Right kidney (tissue), 1 donor: Measurements from ENCODE around the gene CCR5AS.
"Not testable (repeated sequence)": the region's sequence is repeated elsewhere in the genome, so short reads cannot be mapped to it uniquely, and the experiment has no call there.

ENCODE experiments used
- DNase-seq: peaks from one replicate; pipeline ENCODE4 v3.0.0-alpha.2; 2016

Gene CCR5AS

DNA sequence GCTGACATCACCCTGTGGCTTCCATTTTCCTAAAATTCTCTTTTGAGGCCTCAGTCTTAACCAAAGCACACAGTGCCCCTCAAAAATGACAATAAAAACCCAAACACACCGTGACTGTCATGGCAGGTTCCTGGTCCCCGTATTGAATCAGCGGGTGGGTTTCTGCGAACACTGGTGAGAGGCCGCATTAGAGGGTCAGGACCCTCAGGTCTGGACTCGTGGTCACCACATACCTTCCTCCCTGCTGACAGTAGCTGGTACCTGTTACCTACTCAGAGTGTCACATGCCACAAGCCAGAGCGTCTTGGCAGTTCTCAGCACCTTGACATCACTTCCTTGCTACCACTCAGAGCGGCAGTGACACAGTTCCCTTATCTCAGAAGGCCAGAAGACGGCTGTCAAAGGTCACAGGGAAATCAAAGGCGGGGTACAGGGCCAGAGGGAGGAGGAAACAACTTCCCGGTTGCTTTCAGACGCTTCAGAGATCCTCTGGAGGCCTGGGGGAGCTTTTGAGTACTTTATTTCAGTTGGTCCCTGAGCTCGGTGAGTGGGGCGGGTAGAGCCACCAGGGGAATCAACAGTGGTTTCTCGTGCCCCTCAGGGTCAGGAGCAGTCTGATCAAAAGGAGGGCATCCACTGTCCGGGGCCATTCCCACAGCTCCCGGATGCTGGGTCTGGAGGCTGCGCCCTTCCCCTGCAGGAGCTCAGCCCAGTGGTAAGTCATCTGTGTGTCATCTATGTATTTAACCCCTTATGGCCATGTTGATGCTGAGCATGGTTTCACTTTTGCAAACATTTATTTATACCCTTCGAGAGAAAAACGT, at the start of gene CCR5AS, which contains the start of gene CCRL2:
CCR5AS (minus strand) TSS at position 279 of the 824 bp plus-strand sequence.
CCRL2 (plus strand) TSS at position 472 of the 824 bp plus-strand sequence. CDS start 821 bp downstream, outside the sequence.
- DNase-seq, result peak; percentile 30

GRCh38 chr3:46456118-46456517, 49.3 kb upstream of the CCR5AS start:
- DNase-seq, result no peak

GRCh38 chr3:46455231-46456115, 48.6 kb upstream of the CCR5AS start:
- DNase-seq, result no peak

DNA sequence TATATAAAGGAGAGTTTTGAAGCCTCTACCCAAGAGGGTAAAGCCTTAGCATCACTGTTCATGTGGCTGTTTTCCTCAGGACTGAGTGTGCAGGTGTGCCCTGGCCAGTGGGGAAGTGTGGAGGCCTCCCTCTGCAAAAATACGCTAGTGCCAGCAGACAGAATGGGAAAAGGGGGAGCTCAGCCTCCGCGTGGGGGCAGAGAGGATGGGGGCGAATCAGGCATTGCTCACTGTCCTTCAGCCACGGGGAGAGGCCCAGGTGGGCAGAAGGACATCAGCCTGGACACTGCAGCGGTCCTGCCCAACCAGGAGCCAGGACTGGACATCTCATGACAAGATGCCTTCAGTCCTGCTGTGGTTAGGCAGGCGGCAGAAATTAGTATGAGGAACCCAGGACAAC, 47.7 kb upstream of the CCR5AS start:
- no peak for DNase-seq

GRCh38 chr3:46454209-46454595, 47.3 kb upstream of the CCR5AS start:
- DNase-seq, result no peak

DNA sequence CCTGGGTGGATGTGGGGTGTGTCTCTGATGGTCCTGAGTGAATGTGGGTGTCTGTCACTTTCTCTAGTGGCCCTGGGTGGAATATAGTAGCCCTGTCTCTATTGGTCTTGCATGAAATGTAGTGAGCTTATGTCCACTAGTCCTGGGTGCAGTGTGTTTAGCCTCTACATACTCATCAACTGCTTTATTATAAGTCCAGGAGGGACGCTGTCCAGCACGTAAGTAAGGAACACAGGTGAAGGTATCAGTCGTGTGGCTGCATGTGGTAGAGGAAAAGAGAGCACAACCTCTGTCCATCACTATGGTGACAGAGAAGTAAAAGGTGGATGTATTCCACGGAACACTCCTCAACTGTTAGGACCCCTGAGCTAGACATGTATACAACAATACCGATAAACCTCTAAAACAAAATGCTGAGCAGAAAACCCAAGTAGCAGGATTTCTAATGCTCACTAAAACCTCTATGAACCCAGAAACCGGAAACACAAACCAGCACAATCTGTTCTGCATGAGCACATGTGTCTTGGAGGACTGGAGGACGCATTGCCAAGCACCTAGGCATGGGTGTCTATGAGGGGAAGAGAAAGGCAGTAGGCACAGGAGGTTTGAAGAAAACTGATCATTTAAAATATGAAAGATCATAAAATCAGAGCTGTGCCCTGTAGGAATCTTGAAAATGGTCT, 46.8 kb upstream of the CCR5AS start:
- no peak for DNase-seq

- no peak for DNase-seq
These were observed 43.1 kb upstream of the CCR5AS start for GRCh38 chr3:46449755-46450552.

DNA sequence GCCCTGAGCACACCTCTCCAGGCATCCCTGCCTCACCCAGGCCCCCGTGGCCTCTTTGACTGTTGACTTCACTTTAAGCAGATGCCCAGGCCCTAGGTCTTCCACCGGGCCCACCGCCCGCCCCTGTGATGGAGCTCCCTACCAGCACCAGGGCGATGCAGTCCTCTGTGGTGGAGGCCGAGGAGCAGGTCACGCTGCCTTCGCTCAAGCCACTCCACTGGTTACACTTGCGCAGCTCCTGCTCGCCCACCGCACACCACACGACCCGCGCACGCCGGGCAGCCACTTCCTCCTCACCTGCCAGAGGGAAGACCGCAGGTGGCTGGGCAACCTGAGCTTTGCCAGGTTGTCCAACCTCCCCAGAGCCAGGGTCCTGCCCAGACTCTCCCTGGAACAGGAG, 41.9 kb upstream of the CCR5AS start:
- no peak for DNase-seq

DNA sequence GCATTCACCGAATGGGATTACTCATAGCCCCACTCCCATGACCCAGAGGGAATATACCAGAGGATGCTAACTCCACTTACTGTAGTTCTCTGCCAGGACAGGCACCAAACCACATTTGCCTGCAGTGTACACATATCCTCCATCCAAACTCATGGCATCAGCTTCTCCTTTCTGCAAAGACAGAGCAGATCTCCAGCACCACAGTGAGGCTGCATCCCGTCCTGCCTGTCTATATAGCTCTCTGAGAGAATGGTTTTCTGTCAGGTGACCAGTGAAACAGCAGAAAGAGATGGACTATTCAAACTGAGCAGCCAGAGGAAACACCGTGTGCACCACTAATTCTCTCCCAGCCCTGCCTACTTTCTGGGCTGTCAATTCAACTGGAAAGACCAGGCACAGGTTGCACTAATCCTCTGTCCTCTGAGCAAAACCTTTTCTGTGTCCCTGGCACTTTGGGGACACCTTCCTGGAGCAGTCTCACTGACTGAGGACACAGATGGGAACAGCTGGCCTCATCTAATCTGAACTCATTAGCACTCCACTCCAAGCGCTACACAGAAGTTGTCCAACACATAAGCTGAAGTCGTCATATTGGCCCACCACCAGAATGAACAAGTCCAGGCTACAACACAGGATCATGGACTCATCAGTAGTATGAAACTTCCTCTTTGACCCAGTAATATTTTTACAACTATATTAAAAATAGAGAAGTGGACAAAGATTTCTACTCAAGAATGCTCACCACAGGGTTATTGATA, 40.5 kb upstream of the CCR5AS start:
- DNase-seq, result no peak

DNA sequence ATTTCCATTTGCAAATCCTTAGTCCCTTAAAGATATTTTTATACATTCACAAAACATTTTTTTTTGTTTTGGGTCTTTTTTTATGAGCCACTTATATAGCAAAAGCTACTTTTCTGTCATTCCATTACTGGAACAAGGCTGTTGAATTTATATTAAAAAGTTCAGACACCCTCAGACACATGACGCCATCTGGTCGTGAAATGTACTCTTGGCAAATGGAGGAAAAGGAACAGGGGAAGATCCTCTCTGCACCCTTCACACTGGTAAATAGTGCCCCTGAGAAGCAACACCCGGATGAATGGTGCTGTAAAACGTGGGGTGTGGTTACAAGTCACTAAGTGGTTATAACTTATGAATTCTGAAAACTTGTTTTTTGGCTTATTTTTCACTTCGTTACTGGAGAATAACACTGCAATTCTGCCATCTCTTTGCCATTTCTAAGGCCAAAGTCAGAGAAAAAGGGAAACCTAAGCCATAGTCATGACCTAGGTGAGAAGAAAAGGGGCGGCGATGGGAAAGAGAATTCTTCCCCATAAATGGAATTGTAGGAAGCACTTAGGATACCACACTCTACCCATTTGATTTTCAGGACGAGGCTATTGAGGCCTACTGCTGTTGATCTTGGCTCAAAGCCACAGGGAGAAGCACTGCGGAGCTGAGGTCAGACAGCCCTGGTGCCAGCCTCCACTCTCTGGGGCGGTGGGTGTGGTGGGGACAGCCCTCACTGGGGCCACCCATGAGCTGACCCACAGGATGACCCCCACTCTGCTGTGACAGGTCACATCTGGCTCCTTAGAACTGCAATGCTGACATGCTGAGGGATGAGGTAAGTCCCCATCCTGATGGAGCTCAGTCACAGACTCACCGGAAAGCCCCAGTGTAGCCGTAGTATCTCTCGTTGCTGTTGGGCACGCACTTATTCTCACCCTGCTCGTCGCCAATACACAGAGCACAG, 36.0 kb upstream of the CCR5AS start:
- DNase-seq, result no peak

GRCh38 chr3:46440531-46441294, 33.8 kb upstream of the CCR5AS start:
- no peak for DNase-seq

DNA sequence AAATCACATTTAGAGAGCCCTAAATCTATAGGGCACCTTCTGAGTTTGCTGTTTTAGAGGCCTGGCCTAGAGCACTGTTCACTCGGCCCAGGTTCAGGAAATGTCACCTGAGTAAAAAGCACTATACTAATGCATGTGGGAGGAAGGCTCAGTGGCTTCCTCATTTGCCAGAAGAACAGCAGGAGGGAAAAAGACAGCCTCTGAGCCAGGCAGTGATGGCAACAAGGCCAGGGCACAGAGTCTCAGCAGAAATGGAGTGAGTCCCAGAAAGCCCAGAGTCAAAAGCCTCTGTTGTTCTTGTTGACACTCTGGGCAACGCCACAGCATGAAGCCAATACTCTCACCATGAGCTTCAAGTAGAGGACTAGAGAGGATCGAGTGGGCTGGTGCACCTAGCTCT, 32.0 kb upstream of the CCR5AS start:
- DNase-seq, result no peak

DNA sequence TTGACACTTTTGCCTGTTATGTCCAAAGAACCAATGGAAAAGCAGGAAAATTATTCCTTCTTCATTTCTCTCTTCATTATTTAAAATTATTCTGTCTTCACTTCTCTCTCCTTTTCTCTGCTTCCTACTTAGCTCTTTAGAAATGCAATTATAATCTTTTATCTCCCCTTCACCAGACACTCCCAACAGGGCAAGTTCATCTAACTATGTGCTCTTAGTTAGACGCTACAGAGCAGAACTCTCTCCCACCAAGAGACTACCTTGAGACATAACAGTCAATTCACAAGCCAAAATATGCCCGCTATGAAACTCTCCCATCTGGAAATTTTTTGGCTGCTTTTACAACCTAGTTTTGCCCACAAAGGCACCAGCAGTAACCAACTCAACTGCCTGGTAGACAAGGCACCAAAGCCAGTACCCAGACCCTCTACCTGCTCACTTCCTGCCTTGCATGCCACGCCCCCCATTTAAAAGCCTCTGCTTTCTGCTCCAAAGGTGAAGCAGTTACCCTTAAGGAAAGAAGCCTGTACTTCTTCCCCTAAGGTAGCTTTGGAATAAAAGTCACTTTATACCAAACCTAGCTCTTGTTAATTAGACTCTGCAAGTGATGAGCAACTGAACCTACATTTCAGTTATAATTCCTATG, 28.3 kb upstream of the CCR5AS start:
- DNase-seq, result no peak

GRCh38 chr3:46433841-46434240, 27.0 kb upstream of the CCR5AS start:
- DNase-seq, result no peak

GRCh38 chr3:46433118-46433517, 26.3 kb upstream of the CCR5AS start:
- DNase-seq, result not testable (repeated sequence)

GRCh38 chr3:46431905-46432304, 25.0 kb upstream of the CCR5AS start:
- not testable (repeated sequence) for DNase-seq

DNA sequence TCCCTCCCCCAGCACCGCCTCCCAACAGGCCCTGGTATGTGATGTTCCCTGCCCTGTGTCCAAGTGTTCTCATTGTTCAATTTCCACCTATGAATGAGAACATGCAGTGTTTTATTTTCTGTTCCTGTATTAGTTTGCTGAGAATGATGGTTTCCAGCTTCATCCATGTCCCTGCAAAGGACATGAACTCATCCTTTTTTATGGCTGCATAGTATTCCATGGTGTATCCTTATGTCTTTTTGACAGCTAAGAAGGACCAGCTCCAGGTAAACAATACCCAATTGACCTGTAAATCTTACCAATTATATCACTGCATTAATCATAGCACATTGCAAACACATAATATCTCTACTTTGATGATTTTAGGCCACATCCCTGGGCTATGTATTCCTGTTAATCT, 24.0 kb upstream of the CCR5AS start:
- DNase-seq, result not testable (repeated sequence)

DNA sequence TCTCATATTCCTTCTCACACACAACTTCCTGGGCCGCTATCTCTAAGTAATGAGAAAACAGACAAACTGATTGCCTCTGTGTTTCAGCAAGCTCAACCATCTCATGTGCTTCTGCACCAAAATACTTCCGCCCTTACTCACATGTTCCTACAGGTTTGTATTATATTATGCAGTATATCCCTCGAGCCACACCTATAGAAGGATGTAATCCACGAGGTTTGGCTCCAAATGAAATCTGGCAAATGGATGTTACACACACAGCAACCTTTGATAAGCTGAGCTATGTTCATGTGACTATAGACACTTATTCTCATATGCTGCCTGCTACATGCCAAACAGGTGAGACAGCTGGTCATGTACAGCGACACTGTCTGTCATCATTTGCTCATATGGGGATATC, 22.8 kb upstream of the CCR5AS start:
- DNase-seq, result no peak

- no peak for DNase-seq
These were observed 22.4 kb upstream of the CCR5AS start for GRCh38 chr3:46429250-46429649.
